Fibroblast of villous mesenchyme (primary cell): Measurements from ENCODE around the gene CACNA1C. TPM values are rescaled to one million over a fixed set of nuclear protein-coding genes. Genes with fewer than 3 reads are reported as not detected.
"Not testable (repeated sequence)": the region's sequence is repeated elsewhere in the genome, so short reads cannot be mapped to it uniquely, and the experiment has no call there.

Experiments
- DNase-seq: peaks from one replicate; pipeline ENCODE4 v3.0.0-alpha.2; 2010; ENCODE audit warnings: low read depth
- H3K4me3 ChIP-seq: 2 replicates; pipeline ENCODE4 v1.5.1; 2011; ENCODE audit warnings: low read depth, mild to moderate bottlenecking, low read length
- total RNA-seq: library from RNA; depleted of rRNA; stranded (reverse); fragments of >200 nt; gene quantifications from 2 replicates; pipeline ENCODE4 v1.2.3, GENCODE V29; 2012
- TF ChIP-seq, protein P1 (sequence below): IDR thresholded peaks from 2 replicates; pipeline ENCODE4 v1.5.1; 2012; ENCODE audit warnings: low read depth, mild to moderate bottlenecking, low read length; ENCODE audit not compliant: insufficient read depth

CACNA1C gene
- total RNA-seq, 1 donor = 11.7 TPM

DNA sequence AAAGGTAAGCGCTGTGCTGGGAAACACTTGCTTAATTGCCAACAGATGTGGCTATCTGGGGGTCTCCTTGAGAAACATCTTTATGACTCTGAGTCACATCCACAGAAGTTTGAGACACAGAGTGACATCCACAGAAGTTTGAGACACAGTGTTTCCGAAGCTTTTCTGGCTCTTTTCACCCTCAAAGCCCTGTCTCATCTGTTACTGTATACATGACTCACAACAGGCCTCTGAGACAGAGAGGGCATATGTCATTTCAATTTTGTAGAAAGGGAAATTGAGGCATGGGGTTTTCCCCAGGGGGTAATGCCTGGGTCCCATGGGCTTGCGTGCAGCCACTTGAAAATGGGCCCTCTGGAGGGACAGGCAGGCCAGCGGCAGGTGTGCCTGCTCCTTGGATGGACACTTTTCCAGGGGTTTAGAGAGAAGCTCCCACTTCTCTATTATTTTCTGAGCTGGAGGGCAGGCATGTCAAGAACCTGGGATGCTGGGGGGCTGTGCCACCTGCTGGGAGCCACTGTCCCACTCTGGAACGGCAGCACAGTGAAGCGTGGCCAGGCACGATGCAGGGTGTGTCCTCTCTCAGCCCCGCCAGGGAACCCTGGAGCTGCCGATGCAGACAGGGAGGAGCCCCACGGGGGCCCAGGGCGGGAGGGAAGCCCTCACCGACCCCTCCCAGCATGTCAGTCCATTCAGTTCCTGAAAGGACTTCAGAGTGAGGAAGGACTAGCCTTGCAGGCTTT is 630.7 kb downstream of the CACNA1C start:
- no peak for DNase-seq

DNA sequence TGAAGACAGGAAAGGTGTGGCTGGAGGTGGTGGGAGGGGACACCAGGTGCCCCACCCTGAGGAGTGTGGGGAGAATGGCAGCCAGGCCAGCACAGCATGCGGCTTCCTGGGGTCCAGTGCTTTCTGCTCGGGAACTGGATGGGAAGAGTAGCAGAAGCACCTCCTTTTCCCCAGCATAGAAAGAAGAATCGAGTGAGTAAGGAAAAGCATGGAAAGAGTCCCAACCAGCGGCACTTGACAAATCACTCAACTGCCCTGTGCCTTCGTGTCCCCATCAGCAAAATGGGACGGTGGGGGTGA is 631.2 kb downstream of the CACNA1C start:
- H3K4me3 ChIP-seq, DNase-seq: not testable (repeated sequence)

More for the DNA sequence above, 630.7 kb downstream of the CACNA1C start:
- TF ChIP-seq, protein P1, sequence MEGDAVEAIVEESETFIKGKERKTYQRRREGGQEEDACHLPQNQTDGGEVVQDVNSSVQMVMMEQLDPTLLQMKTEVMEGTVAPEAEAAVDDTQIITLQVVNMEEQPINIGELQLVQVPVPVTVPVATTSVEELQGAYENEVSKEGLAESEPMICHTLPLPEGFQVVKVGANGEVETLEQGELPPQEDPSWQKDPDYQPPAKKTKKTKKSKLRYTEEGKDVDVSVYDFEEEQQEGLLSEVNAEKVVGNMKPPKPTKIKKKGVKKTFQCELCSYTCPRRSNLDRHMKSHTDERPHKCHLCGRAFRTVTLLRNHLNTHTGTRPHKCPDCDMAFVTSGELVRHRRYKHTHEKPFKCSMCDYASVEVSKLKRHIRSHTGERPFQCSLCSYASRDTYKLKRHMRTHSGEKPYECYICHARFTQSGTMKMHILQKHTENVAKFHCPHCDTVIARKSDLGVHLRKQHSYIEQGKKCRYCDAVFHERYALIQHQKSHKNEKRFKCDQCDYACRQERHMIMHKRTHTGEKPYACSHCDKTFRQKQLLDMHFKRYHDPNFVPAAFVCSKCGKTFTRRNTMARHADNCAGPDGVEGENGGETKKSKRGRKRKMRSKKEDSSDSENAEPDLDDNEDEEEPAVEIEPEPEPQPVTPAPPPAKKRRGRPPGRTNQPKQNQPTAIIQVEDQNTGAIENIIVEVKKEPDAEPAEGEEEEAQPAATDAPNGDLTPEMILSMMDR = no peak
- H3K4me3 ChIP-seq = no peak overlapping the region

DNA sequence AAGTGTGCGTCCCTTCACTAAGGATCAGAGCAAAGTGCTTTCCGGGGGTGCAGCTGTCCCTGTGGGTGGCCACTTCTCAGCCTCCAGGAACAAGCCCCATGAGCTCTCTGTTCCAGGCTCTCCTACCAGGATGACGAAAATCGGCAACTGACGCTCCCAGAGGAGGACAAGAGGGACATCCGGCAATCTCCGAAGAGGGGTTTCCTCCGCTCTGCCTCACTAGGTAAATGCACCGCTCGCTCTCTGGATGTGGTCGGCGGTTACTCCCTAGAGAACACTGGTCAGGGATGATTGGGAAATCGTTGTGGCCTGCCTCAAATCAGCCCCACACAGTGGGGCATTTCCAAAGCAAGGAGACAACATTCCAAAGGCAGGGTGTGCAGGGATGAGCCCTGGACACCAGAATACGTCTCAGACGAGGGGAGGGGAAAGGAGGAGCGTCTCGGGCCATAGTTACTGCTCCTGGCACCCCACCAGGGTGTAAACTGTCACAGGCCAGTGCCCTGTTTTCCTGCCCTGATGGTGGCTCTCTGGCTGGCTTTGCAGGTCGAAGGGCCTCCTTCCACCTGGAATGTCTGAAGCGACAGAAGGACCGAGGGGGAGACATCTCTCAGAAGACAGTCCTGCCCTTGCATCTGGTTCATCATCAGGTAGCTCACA is 633.0 kb downstream of the CACNA1C start:
- not testable (repeated sequence) for H3K4me3 ChIP-seq, DNase-seq

DNA sequence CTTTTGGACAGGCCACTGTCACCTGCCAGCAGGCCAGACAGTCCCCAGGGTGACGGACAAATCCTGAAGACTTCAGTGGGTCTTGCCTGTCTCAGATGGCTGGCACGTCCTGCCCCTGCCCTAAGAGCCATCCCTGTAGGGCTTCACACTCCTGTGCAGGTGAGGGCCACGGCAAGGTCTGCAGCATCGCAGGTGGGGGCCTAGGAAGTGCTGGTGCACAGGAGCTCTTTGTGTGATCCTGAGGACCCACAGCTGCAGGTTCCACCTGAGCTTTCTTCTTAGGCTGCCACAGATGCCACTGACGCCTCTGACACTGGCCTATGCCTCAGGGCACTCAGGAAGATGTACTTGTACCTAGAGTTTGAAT is 633.5 kb downstream of the CACNA1C start:
- DNase-seq = no peak
- no peak overlapping the region for H3K4me3 ChIP-seq
- TF ChIP-seq, protein P1 = no peak

DNA sequence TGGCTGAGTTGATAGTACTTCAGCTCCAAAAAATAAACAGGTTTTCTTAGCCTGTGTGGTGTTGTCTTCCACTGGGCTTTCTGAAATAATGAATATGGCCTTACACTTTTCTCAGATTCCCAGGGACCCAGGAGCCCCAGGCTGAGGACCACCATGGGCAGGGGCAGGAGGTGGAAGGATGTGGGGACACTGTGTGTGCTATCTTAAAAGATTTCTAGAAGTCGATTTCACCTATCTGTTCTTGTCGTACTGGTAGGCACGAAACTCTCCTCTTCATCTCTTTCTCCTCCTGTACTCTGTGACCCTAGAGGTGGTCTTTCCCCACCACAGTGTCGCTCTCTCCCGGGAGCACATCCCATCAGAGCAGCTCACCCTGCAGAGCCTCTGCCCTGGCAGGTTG is 634.3 kb downstream of the CACNA1C start:
- no peak for DNase-seq
- TF ChIP-seq, protein P1 = no peak
- H3K4me3 ChIP-seq = no peak overlapping the region

DNA sequence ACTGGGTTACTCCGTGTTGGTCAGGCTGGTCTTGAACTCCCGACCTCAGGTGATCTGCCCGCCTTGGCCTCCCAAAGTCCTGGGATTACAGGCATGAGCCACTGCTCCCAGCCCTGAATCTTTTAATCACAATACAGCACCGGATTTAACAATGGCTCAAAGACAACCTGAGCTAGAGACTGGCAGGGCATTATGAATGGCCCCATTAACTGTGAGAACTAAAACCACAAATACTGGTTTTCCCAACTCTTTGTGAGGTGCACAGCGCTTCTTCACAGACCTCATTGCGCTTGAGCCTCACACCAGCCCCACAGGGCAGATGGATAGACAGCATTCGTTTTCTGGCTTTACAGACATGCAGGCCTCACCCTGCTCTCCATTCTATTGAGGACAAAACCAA is 634.9 kb downstream of the CACNA1C start:
- TF ChIP-seq, protein P1 = no peak
- no peak overlapping the region for H3K4me3 ChIP-seq
- no peak for DNase-seq

DNA sequence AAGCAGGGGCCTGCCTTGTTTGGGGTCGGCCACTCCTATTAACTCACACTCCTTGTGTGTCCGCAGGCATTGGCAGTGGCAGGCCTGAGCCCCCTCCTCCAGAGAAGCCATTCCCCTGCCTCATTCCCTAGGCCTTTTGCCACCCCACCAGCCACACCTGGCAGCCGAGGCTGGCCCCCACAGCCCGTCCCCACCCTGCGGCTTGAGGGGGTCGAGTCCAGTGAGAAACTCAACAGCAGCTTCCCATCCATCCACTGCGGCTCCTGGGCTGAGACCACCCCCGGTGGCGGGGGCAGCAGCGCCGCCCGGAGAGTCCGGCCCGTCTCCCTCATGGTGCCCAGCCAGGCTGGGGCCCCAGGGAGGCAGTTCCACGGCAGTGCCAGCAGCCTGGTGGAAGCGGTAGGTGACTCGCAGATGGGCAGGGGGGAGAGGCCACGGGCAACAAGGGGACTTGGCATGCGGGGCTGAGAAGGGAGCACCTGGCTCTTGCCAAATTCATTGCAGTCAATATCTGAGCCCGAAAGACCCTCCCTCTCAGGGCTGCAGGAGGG is 635.7 kb downstream of the CACNA1C start:
- H3K4me3 ChIP-seq = no peak overlapping the region
- TF ChIP-seq, protein P1 = no peak
- DNase-seq = no peak

DNA sequence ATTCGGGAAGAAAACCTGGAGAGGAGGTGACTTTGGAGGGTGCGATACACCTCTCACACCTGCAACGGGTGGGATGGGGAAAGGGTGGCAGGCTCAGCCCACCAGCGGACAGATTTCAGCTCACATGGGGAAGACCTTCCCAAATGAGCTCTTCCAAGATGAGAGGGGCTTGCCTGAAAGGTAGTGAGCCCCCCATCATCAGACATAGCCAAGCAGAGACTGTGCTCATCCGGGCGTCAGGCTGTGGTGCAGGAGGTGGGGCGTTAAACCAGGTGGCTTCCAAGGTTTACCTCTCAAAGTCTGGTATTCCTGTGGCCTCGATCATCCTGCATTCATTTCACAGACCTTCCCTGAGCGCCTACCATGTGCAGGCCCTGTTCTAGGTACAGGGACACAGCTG is 636.6 kb downstream of the CACNA1C start:
- TF ChIP-seq, protein P1 = no peak
- H3K4me3 ChIP-seq = no peak overlapping the region
- no peak for DNase-seq
